ENCODE data around the gene LGALS9B. TPM values are rescaled to one million over a fixed set of nuclear protein-coding genes. Genes with fewer than 3 reads are reported as not detected.
"Not testable (repeated sequence)": the region's sequence is repeated elsewhere in the genome, so short reads cannot be mapped to it uniquely, and the experiment has no call there.

LGALS9B gene
- total and polyA plus RNA-seq, 3 donors from 2014 or later: 0.34 TPM; not detected in 2

- H3K4me3 ChIP-seq; intact Hi-C loops (cut with DNase I; ENCODE audit: low total_unique reads); H3K27me3 ChIP-seq; H3K36me3 ChIP-seq (ENCODE audit: low read depth, missing control alignments); H3K27ac ChIP-seq; H3K4me1 ChIP-seq; DNase-seq; H3K9me3 ChIP-seq: not testable (repeated sequence)
- WGBS, 2 donors: 50% methylated on average over 2 of the region's 9 CpGs; no CpG with 5 or more reads in 1 of the 2 donors
Observed at GRCh38 chr17:20443632-20444031, 23.7 kb downstream of the LGALS9B start.

DNA sequence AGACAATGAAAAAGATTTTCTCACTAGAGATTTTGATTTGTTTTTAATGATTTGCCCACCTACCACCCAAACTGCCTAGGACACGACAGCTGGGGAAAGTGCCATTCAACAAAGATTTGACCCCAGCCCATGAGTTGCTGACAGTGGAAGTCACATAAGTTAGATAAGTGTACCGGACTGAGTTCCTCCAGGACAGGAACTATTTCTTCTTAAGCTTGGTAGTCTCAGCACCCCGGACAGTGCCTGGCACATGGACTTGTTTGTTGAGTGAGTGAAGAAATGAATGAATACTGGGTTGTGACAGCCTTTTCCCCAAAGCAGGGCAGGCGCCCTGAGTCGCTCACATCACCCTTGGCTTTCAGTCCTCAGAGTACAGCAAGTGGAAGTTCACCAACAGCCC is 26.7 kb downstream of the LGALS9B start:
- intact Hi-C loops (cut with DNase I; ENCODE audit: low total_unique reads); H3K27me3 ChIP-seq; H3K27ac ChIP-seq; DNase-seq; H3K36me3 ChIP-seq (ENCODE audit: low read depth, missing control alignments); H3K4me3 ChIP-seq; H3K9me3 ChIP-seq; H3K4me1 ChIP-seq: not testable (repeated sequence)
- 20 to 94% methylated on average over 1 to 2 of the region's 5 CpGs for WGBS, 2 donors

DNA sequence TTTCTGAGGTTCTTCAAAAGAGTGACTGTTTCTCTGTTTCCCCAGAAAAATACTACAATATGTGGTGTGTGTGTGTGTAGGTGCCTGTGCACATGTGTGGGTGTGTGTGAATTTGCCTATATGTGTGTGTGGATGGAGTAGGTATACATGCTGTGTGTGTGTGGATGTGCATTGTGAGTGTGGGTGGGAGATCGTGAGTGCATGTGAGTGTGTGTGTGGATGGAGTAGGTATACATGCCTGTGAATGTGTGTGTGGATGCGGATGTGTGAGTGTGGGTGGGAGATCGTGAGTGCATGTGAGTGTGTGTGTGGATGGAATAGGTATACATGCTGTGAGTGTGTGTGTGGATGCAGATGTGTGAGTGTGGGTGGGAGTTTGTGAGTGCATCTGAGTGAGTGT is 32.2 kb downstream of the LGALS9B start:
- H3K4me3 ChIP-seq; DNase-seq; H3K27me3 ChIP-seq; H3K9me3 ChIP-seq; H3K4me1 ChIP-seq; intact Hi-C loops (cut with DNase I; ENCODE audit: low total_unique reads); H3K36me3 ChIP-seq (ENCODE audit: low read depth, missing control alignments); H3K27ac ChIP-seq: not testable (repeated sequence)
- WGBS, 2 donors: 95 to 97% methylated on average over 3 of the region's 3 CpGs

DNA sequence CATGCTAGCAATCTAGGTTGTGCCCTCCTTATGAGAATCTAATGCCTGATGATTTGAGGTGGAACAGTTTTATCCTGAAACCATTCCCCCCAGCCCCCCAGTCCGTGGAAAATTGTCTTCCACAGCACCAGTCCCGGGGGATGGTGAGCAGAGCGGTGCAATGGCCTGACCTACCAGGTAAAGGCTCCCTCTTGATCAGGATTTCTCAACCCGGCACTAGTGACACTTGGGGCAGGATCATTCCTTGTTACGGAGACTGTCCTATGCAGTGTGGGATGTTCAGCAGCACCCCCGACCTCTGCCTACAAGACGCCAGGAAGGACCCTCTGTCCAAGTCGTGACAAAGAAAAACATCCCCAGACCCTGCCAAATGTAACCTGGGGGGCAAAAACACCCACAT is 34.0 kb downstream of the LGALS9B start:
- H3K27me3 ChIP-seq; H3K36me3 ChIP-seq (ENCODE audit: low read depth, missing control alignments); H3K27ac ChIP-seq; DNase-seq; intact Hi-C loops (cut with DNase I; ENCODE audit: low total_unique reads); H3K4me1 ChIP-seq; H3K4me3 ChIP-seq; H3K9me3 ChIP-seq: not testable (repeated sequence)
- 98% methylated on average over 8 of the region's 8 CpGs; no CpG with 5 or more reads in 1 of the 2 donors for WGBS, 2 donors

DNA sequence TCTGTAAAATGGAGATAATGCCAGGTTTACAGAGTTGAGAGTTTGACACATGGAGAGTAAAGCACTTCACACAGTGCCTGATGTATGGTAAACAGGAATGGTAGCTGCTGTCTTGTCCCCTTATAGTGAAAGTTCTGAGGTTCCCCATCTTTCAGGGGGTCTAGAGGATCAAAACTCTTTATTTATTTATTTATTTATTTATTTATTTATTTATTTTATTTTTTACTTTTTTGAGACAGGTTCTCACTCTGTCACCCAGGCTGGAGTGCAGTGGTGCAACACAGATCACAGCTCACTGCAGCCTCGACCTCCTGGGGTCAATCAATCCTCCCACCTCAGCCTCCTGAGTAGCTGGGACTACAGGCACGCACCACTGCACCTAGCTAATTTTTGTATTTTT is 40.1 kb downstream of the LGALS9B start:
- 78 to 94% methylated on average over 2 of the region's 2 CpGs for WGBS, 2 donors
- H3K4me3 ChIP-seq; DNase-seq; H3K36me3 ChIP-seq (ENCODE audit: low read depth, missing control alignments); intact Hi-C loops (cut with DNase I; ENCODE audit: low total_unique reads); H3K27me3 ChIP-seq; H3K4me1 ChIP-seq; H3K9me3 ChIP-seq; H3K27ac ChIP-seq: not testable (repeated sequence)

- intact Hi-C loops (cut with DNase I; ENCODE audit: low total_unique reads): not testable (repeated sequence)
Observed at GRCh38 chr17:20422826-20423225, 44.5 kb downstream of the LGALS9B start.

GRCh38 chr17:20418838-20419237 is 48.5 kb downstream of the LGALS9B start:
- intact Hi-C loops (cut with DNase I; ENCODE audit: low total_unique reads): not testable (repeated sequence)

More at GRCh38 chr17:20422826-20423225, 44.5 kb downstream of the LGALS9B start:
- H3K27me3 ChIP-seq; DNase-seq; H3K27ac ChIP-seq; H3K4me1 ChIP-seq; H3K9me3 ChIP-seq; H3K36me3 ChIP-seq (ENCODE audit: low read depth, missing control alignments); H3K4me3 ChIP-seq: not testable (repeated sequence)
- no CpG with 5 or more reads among the region's 5 CpGs for WGBS, 2 donors

GRCh38 chr17:20417492-20418080 is 49.8 kb downstream of the LGALS9B start:
- DNase-seq; H3K27me3 ChIP-seq; H3K36me3 ChIP-seq (ENCODE audit: low read depth, missing control alignments); H3K27ac ChIP-seq; H3K4me1 ChIP-seq; intact Hi-C loops (cut with DNase I; ENCODE audit: low total_unique reads); H3K9me3 ChIP-seq; H3K4me3 ChIP-seq: not testable (repeated sequence)
- 80 to 100% methylated on average over 1 of the region's 7 CpGs for WGBS, 2 donors

More at GRCh38 chr17:20418838-20419237, 48.5 kb downstream of the LGALS9B start:
- not testable (repeated sequence) for H3K4me3 ChIP-seq; DNase-seq; H3K36me3 ChIP-seq (ENCODE audit: low read depth, missing control alignments); H3K27ac ChIP-seq; H3K27me3 ChIP-seq; H3K9me3 ChIP-seq; H3K4me1 ChIP-seq
- 80 to 83% methylated on average over 2 to 4 of the region's 8 CpGs for WGBS, 2 donors

DNA sequence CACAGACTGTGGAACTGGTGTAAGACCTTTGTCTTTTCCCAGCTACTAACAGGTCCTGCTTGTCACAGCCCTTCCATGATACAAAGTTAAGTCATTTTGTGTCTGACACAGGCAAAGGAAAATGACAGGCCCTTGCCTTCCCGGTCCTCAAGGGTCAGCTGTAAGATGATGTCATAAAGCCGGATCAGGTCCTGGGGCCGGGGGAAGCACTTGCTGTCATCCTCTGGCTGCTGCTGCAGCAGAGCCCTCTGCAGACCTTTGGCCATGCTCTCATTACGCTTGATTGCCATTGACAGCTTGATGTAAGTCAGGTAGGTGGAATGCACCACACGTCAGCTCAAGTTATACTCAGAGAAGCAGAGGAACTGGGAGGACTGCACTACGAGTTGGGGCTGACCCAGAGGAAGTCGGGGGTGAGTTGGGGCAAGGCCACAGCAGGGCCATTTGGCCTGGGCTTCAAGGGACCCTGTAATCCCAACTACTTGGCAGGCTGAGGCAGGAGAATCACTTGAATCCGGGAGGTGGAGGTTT is 50.9 kb downstream of the LGALS9B start:
- H3K4me1 ChIP-seq; DNase-seq; H3K27me3 ChIP-seq; H3K9me3 ChIP-seq; H3K4me3 ChIP-seq; H3K36me3 ChIP-seq (ENCODE audit: low read depth, missing control alignments); intact Hi-C loops (cut with DNase I; ENCODE audit: low total_unique reads); H3K27ac ChIP-seq: not testable (repeated sequence)
- 85% methylated on average over 7 of the region's 8 CpGs; no CpG with 5 or more reads in 1 of the 2 donors for WGBS, 2 donors

GRCh38 chr17:20415479-20415878 is 51.9 kb downstream of the LGALS9B start:
- WGBS, 2 donors: 100% methylated on average over 2 of the region's 5 CpGs; no CpG with 5 or more reads in 1 of the 2 donors
- H3K4me3 ChIP-seq; H3K4me1 ChIP-seq; H3K9me3 ChIP-seq; H3K27me3 ChIP-seq; intact Hi-C loops (cut with DNase I; ENCODE audit: low total_unique reads); DNase-seq; H3K27ac ChIP-seq; H3K36me3 ChIP-seq (ENCODE audit: low read depth, missing control alignments): not testable (repeated sequence)

DNA sequence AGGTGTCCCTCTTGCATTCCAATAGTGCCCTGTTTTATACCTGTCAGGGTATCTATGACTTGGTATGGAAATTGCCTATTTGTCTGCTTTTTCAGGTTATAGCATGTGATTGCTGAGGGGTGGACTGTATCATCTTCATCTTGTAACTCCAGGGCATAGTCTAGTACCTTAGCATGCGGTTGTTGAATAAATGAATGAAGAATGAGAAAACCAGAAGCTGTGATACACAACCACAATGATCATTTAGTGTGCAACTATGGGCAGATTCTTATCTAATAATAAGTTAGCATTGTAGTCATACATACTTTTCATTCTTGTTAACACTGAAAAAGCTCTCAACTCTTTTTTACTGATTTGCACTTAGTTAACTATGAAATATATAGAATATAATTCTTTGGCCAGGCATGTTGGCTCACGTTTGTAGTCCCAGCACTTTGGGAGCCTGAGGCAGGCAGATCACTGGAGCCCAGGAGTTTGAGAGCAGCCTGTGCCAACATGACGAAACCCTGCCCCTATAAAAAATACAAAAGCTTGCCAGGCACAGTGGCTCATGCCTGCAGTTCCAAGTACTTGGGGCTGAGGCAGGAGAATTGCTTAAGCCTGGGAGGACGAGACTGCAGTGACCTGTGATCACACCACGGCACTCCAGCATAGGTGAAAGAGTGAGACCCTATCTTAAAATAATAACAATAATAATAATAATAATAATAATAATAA is 65.9 kb downstream of the LGALS9B start:
- not testable (repeated sequence) for H3K27ac ChIP-seq

More for the DNA sequence above, 65.9 kb downstream of the LGALS9B start:
- H3K4me1 ChIP-seq; H3K36me3 ChIP-seq (ENCODE audit: low read depth, missing control alignments); H3K4me3 ChIP-seq; DNase-seq; intact Hi-C loops (cut with DNase I; ENCODE audit: low total_unique reads); H3K9me3 ChIP-seq; H3K27me3 ChIP-seq: not testable (repeated sequence)
- 99 to 100% methylated on average over 1 to 3 of the region's 5 CpGs for WGBS, 2 donors
